Measurements from ENCODE around the gene POGLUT3.

Gene POGLUT3

DNA sequence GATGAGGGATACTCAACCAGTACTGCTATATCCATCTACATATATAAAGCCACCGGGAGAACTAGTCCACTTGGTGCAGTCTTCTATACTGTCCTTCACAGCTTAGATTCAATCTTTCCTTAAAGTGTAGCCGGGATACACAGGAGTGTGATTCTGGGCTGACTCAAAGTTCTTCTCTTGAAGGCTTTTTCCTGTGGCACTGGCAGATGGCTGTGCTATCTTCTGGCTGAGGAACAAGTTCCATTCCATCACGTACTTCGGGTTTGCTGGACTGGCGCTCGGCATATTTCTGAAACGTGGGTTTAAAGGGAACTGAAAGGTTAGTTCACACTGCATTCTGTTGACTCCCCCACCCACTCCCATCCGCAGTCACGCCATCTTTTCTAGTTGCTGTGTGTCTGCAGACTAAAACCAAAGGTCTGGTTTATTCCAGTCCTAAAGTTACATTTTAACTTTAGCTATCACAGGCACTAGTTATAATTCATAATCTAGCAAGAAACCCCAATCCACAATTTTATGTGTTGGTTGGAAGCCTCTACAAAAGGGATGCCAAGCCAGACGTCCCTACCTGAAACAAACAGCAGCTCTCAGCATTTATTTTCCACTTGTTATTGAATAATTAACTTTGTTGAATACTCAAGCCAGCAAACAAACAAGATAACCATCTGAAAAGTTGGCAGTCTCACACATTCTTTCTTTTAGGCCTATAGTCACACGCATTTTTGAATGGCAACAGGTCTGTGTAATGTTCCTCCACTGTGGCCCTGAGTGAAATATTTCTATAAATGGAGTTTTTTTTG, 23.3 kb downstream of the POGLUT3 start:
- no peak overlapping the region for H3K9ac ChIP-seq (ENCODE audit: low read depth, low read length)
- H3K4me3 ChIP-seq (ENCODE audit: low read depth, low read length): no peak overlapping the region
- H3K9me3 ChIP-seq (ENCODE audit: control insufficient read depth, insufficient read depth, low read length): no peaks in the 10 kb centered on the region
- no peaks in the 10 kb centered on the region for H3K4me1 ChIP-seq (ENCODE audit: control insufficient read depth, insufficient read depth, low read length)
- H3K27ac ChIP-seq (ENCODE audit: low read depth, low read length): no peak overlapping the region
- no peaks in the 10 kb centered on the region for H3K27me3 ChIP-seq (ENCODE audit: control insufficient read depth, insufficient read depth, low read length)
- H3K36me3 ChIP-seq (ENCODE audit: control insufficient read depth, insufficient read depth, low read length): peaks cover 15% of the 10 kb centered on the region; the same call in 1 of the 2 replicates

DNA sequence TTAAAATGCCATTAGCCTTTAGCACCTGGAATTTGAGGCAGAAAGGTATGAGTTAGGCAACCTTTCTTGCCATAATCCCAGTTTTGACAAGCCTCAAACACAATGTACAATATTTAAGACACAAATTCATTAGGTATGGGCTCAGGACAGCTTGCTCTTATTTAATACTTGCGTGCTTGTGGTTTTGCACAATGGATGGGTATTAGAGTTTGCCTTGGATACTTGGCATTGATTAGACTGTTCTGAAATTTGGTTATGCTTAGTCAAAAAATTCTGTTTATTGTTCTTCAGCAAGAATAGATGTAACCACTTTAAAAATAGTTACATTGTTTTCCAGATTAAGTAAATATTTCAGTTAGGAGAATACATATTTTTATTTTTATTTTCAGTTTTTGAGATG, 25.5 kb downstream of the POGLUT3 start:
- H3K27me3 ChIP-seq (ENCODE audit: control insufficient read depth, insufficient read depth, low read length): no peaks in the 10 kb centered on the region
- no peak overlapping the region for H3K4me3 ChIP-seq (ENCODE audit: low read depth, low read length)
- H3K9me3 ChIP-seq (ENCODE audit: control insufficient read depth, insufficient read depth, low read length): no peaks in the 10 kb centered on the region
- H3K4me1 ChIP-seq (ENCODE audit: control insufficient read depth, insufficient read depth, low read length): no peaks in the 10 kb centered on the region
- H3K9ac ChIP-seq (ENCODE audit: low read depth, low read length): no peak overlapping the region
- peaks cover 8% of the 10 kb centered on the region; the same call in 1 of the 2 replicates for H3K36me3 ChIP-seq (ENCODE audit: control insufficient read depth, insufficient read depth, low read length)
- no peak overlapping the region for H3K27ac ChIP-seq (ENCODE audit: low read depth, low read length)

DNA sequence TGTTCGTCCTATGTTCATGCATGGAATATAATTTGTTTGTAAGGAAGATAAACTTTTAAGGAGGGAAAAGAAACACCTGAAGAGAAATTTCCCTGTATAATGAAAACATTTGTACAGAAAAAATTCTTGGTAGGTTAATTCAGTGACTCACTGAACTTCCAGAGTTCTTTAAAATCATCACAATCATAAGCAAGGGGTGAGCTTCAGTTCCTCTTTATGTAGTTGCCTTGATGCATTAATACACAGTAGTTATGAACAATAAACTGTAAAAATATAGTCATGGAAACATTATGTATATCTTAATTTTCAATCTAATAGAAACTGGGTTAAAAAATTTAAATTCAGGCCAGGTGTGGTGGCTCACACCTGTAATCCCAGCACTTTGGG, 29.7 kb downstream of the POGLUT3 start:
- Histone ChIP-seq H3K27ac (ENCODE audit: low read depth, low read length) (no peak overlapping the region), H3K4me3 (ENCODE audit: low read depth, low read length) (no peak overlapping the region), H3K36me3 (ENCODE audit: control insufficient read depth, insufficient read depth, low read length) (no peaks in the 10 kb centered on the region), H3K4me1 (ENCODE audit: control insufficient read depth, insufficient read depth, low read length) (no peaks in the 10 kb centered on the region), H3K27me3 (ENCODE audit: control insufficient read depth, insufficient read depth, low read length) (no peaks in the 10 kb centered on the region), H3K9me3 (ENCODE audit: control insufficient read depth, insufficient read depth, low read length) (no peaks in the 10 kb centered on the region), H3K9ac (ENCODE audit: low read depth, low read length) (no peak overlapping the region)

DNA sequence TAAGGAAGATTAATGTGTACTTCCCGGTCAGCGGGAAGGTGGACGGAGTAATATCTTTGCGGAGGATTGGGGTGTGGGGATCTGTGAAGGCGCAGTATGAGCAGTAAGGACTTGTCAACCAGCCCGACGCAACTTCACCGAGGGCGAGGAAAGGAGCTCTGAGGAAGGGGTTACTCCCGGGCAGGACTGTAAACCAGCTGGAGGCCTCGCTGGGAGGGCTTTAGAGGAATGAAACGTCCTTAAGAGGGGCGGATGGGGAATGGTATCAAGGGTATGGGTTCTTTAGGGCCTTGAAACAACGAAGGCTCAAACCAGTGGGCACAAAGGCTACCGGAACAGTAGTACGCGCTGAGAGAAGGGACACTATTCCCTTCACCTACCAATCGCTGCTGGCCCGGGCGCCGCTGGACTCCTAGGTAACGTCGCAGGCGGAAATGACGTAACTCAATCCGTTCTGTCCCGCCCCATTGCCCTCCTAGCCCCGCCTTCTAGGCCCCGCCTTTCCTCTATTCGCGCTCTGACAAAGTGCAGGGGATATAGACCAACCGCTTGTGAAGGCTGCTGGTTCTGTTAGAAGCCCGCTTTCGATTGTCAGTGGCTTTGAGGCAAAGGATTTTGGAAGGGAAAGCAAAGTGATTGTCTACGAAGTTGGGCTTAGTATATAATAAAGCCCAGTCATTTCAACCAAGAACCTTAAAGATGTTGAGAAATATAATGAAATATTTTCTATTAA, 30.9 kb downstream of the POGLUT3 start, which contains the start of gene C11orf65:
C11orf65 (minus strand) TSS at position 439 of the 733 bp plus-strand sequence. CDS start 5,970 bp downstream, outside the sequence.
- H3K36me3 ChIP-seq (ENCODE audit: control insufficient read depth, insufficient read depth, low read length): no peaks in the 10 kb centered on the region
- H3K4me3 ChIP-seq (ENCODE audit: low read depth, low read length): peak within 1 kb of the TSS; percentile 73
- H3K4me1 ChIP-seq (ENCODE audit: control insufficient read depth, insufficient read depth, low read length): no peaks in the 10 kb centered on the region
- no peaks in the 10 kb centered on the region for H3K9me3 ChIP-seq (ENCODE audit: control insufficient read depth, insufficient read depth, low read length)
- H3K9ac ChIP-seq (ENCODE audit: low read depth, low read length): peak within 1 kb of the TSS; percentile 94
- H3K27ac ChIP-seq (ENCODE audit: low read depth, low read length): peak within 1 kb of the TSS; percentile 98
- no peaks in the 10 kb centered on the region for H3K27me3 ChIP-seq (ENCODE audit: control insufficient read depth, insufficient read depth, low read length)

DNA sequence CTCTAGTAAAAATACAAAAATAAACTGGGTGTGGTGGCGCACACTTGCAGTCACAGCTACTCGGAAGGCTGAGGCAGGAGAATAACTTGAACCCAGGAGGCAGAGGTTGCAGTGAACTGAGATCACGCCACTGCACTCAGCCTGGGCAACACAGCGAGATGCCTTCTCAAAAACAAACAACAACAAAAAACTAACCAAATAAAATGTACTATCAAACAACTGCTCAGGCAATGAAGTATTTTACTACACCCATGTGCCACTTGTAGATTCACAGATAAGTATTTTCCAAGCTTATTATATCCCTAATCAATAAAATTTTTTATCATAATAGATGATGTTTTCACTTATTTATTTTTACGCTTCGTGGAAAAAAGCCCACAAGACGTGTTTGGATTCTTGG, 31.8 kb downstream of the POGLUT3 start:
- Histone ChIP-seq H3K27me3 (ENCODE audit: control insufficient read depth, insufficient read depth, low read length) (no peaks in the 10 kb centered on the region), H3K4me1 (ENCODE audit: control insufficient read depth, insufficient read depth, low read length) (no peaks in the 10 kb centered on the region), H3K36me3 (ENCODE audit: control insufficient read depth, insufficient read depth, low read length) (no peaks in the 10 kb centered on the region), H3K9ac (ENCODE audit: low read depth, low read length) (peak overlapping the region; percentile 94), H3K27ac (ENCODE audit: low read depth, low read length) (peak overlapping the region; percentile 98), H3K4me3 (ENCODE audit: low read depth, low read length) (peak overlapping the region; percentile 73), H3K9me3 (ENCODE audit: control insufficient read depth, insufficient read depth, low read length) (no peaks in the 10 kb centered on the region)

DNA sequence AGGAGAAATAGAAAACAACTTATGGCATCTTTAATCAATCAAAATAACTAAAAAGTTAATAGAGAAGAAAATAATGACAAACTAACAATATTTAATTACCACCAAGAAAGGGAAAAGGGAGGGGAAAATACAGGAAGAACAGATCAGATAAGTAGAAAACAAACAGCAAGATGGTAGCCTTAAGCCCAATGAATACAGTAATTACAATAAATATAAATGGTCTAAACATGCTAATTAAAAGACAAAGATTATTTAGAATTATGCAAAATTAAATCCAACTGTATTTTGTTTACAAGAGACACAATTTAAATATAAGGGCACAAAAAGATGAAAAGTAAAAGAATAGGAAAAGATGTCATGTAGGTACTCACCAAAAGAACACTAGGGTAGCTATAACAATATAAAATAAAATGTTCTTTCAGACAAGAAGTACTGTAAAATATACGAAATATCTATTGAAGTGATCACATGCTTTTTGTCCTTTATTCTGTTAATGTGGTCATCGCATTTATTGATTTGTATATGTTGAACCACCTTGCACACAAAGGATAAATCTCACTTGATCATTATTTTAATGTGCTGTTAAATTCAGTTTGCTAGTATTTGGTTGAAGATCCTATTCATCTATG, 44.9 kb downstream of the POGLUT3 start:
- no peaks in the 10 kb centered on the region for H3K4me1 ChIP-seq (ENCODE audit: control insufficient read depth, insufficient read depth, low read length)
- no peak overlapping the region for H3K4me3 ChIP-seq (ENCODE audit: low read depth, low read length)
- no peak overlapping the region for H3K9ac ChIP-seq (ENCODE audit: low read depth, low read length)
- H3K9me3 ChIP-seq (ENCODE audit: control insufficient read depth, insufficient read depth, low read length): peaks cover 8% of the 10 kb centered on the region
- no peak overlapping the region for H3K27ac ChIP-seq (ENCODE audit: low read depth, low read length)
- H3K27me3 ChIP-seq (ENCODE audit: control insufficient read depth, insufficient read depth, low read length): no peaks in the 10 kb centered on the region
- H3K36me3 ChIP-seq (ENCODE audit: control insufficient read depth, insufficient read depth, low read length): no peaks in the 10 kb centered on the region
